BE2C (cell line): ENCODE results near the gene UGT1A8.

Source experiments
- DNase-seq: peaks from one replicate; pipeline ENCODE4 v3.0.0-alpha.2; 2020
- H3K27me3 ChIP-seq: fragments of 250-450 bp; sonication (Bioruptor Pico); 2 replicates; pipeline ENCODE4 v1.5.1; 2020; ENCODE audit warnings: mild to moderate bottlenecking
- H3K36me3 ChIP-seq: fragments of 250-450 bp; sonication (Bioruptor Pico); 2 replicates; pipeline ENCODE4 v1.5.1; 2020; ENCODE audit warnings: mild to moderate bottlenecking
- H3K4me1 ChIP-seq: fragments of 250-450 bp; sonication (Bioruptor Pico); 2 replicates; pipeline ENCODE4 v1.5.1; 2020
- H3K4me3 ChIP-seq: 2 replicates; pipeline ENCODE4 v1.5.1; 2011; ENCODE audit warnings: low read depth, low read length
- H3K9me3 ChIP-seq: fragments of 250-450 bp; sonication (Bioruptor Pico); 2 replicates; pipeline ENCODE4 v1.5.1; 2020
- CTCF ChIP-seq: IDR thresholded peaks from 2 replicates; pipeline ENCODE4 v1.5.1; 2012; ENCODE audit warnings: mild to moderate bottlenecking, low read depth, low read length

Gene UGT1A8

GRCh38 chr2:233814056-233814835, 196.8 kb downstream of the UGT1A8 start:
- Histone ChIP-seq H3K9me3 (no peaks in the 10 kb centered on the region), H3K4me1 (peaks cover 13% of the 10 kb centered on the region), H3K27me3 (peaks cover 3% of the 10 kb centered on the region; the same call in 1 of the 2 replicates), H3K4me3 (no peak overlapping the region), H3K36me3 (no peaks in the 10 kb centered on the region)
- peak; percentile 11 for DNase-seq
- TF ChIP-seq CTCF, result no peak

- no peak for DNase-seq
- no peak for TF ChIP-seq CTCF
- Histone ChIP-seq H3K4me1 (peaks cover 13% of the 10 kb centered on the region), H3K9me3 (no peaks in the 10 kb centered on the region), H3K4me3 (no peak overlapping the region), H3K36me3 (no peaks in the 10 kb centered on the region), H3K27me3 (no peaks in the 10 kb centered on the region)
Observed at GRCh38 chr2:233815861-233816260, 198.4 kb downstream of the UGT1A8 start.

- Histone ChIP-seq H3K9me3 (no peaks in the 10 kb centered on the region), H3K36me3 (no peaks in the 10 kb centered on the region), H3K4me1 (peaks cover 13% of the 10 kb centered on the region), H3K4me3 (no peak overlapping the region), H3K27me3 (no peaks in the 10 kb centered on the region)
- peak; percentile 92 for DNase-seq
- TF ChIP-seq CTCF, result no peak
Observed at GRCh38 chr2:233816334-233816733, 198.9 kb downstream of the UGT1A8 start.

DNA sequence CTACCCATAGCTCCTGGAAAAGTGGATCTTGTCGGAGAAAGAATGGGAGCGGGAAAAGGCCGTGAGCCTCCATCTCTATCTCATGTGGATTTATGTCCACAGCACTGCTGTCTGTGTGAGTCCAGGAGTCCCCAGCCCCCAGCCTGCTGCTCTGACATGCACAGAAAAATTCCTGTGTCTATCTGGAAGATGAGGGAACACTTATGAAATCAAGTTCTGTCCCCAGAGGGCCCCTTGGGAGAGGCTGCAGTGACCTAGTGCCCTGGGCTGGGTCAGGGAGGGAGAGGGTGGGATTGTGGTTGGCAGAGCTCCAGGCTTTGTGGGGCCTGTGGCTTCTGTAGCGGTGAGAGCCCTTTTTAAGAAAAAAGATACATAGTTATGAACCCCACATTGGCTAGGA, 199.3 kb downstream of the UGT1A8 start:
- no peaks in the 10 kb centered on the region for H3K9me3 ChIP-seq
- H3K36me3 ChIP-seq, result no peaks in the 10 kb centered on the region
- no peak for TF ChIP-seq CTCF
- H3K4me3 ChIP-seq, result no peak overlapping the region
- no peaks in the 10 kb centered on the region for H3K27me3 ChIP-seq
- peaks cover 13% of the 10 kb centered on the region for H3K4me1 ChIP-seq
- peak; percentile 52 for DNase-seq

DNA sequence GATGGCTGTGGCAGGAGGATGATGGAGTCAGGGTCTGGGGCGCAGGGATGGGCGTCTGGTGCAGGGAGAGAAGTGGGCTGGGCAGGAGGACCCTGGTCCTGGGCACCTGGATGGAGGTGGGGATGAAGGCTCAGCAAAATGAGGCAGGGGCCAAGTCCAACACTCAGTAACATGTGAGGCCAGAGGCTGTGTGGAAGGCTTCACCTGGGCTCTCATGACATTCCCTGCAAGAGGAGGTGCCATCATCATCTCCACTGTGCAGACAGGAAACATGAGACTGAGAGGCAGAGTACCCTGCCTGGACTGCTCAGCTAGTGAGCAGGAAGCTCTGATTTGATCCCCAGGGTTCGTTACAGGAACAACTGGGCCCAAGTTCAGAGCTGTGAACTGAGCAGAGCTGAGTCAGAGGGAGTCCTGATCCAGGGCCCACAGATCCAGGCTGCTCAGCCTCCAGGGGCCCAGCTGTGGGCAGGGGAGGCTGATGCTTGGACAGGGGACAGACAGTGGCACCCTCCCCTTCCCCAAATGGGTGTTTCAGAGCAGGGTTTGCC, 200.0 kb downstream of the UGT1A8 start:
- Histone ChIP-seq H3K36me3 (no peaks in the 10 kb centered on the region), H3K9me3 (no peaks in the 10 kb centered on the region), H3K27me3 (no peaks in the 10 kb centered on the region), H3K4me1 (peaks cover 13% of the 10 kb centered on the region), H3K4me3 (no peak overlapping the region)
- peak; percentile 6 for DNase-seq
- TF ChIP-seq CTCF, result no peak

GRCh38 chr2:233817995-233818638, 200.7 kb downstream of the UGT1A8 start:
- Histone ChIP-seq H3K27me3 (no peaks in the 10 kb centered on the region), H3K4me3 (no peak overlapping the region), H3K36me3 (no peaks in the 10 kb centered on the region), H3K9me3 (no peaks in the 10 kb centered on the region), H3K4me1 (peaks cover 13% of the 10 kb centered on the region)
- DNase-seq, result no peak
- no peak for TF ChIP-seq CTCF
